ENCODE results near the gene GIMAP7. TPM values are rescaled to one million over a fixed set of nuclear protein-coding genes. Genes with fewer than 3 reads are reported as not detected.
"Not testable (repeated sequence)": the region's sequence is repeated elsewhere in the genome, so short reads cannot be mapped to it uniquely, and the experiment has no call there.

GIMAP7 gene
- total RNA-seq = 10 to 100 TPM; 32.2 to 79.9 TPM

DNA sequence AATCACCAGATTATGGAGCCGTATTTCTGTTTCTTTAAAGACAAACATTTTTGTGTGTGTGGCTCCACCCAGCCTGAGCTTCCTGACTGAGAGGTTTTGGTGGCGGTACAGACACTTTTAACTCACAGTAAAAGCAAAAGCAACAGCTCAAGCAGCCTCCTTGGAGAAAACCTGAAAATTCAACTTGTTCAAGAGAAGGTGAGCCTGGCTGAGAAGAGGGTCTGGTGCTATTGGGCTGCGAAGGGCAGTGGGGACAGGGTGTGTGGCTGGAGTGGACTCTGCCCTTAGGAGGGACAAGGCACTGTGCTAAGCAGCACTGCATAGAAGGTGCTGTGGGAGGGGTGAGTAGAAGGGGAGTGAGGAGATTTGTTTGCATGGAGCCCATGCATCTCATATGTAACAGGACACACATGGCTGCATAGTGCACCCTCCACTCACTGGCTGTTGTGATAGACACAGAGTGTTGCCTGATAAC, at the start of gene GIMAP7:
Gene GIMAP7, plus strand, starts transcription at position 125 of the 475 bp plus-strand sequence. CDS start 5,103 bp downstream, outside the sequence.
- peak; percentile 77 to 83 for ATAC-seq
- peaks cover 0 to 11% of the 10 kb centered on the region in 2 donors for H3K9me3 Mint-ChIP-seq
- peak; percentile 52 to 63 for DNase-seq (ENCODE audit: low spot score in 2 of 2)
- peaks cover 23 to 52% of the 10 kb centered on the region in 2 donors for H3K36me3 Mint-ChIP-seq
- peak within 1 kb of the TSS; percentile 87 to 96 for H3K27ac Mint-ChIP-seq

- Mint-ChIP-seq H3K36me3 (peaks cover 50 to 72% of the 10 kb centered on the region in 2 donors), H3K27ac (peak overlapping the region in 1 of 2 donors; percentile 55), H3K9me3 (peaks cover 21 to 27% of the 10 kb centered on the region in 2 donors)
- ATAC-seq (no peak), DNase-seq (ENCODE audit: low spot score in 2 of 2) (no peak)
These were observed 49.7 kb upstream of the GIMAP7 start for GRCh38 chr7:150464962-150465361.

GRCh38 chr7:150465414-150465813, 49.3 kb upstream of the GIMAP7 start:
- DNase-seq (ENCODE audit: low spot score in 2 of 2) = no peak
- H3K9me3 Mint-ChIP-seq = peaks cover 21 to 24% of the 10 kb centered on the region in 2 donors
- H3K36me3 Mint-ChIP-seq = peaks cover 47 to 67% of the 10 kb centered on the region in 2 donors
- no peak for ATAC-seq
- peak overlapping the region in 1 of 2 donors; percentile 55 for H3K27ac Mint-ChIP-seq

DNA sequence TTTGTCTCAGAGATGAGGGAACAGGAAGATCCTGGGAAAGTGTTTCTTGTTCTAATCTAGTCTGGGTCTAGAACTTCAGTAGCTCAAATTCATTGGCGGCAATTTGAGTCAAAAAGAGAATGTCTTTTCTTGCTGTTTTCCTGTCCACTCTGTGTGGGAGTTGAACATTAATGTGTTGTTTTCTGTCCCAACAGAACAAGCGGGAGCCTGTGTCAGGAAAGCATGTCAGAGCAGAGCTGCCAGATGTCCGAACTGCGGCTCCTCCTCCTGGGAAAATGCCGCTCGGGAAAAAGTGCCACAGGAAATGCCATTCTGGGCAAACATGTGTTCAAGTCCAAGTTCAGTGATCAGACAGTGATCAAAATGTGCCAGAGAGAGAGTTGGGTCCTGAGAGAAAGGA, 48.2 kb upstream of the GIMAP7 start:
- peaks cover 19 to 21% of the 10 kb centered on the region in 2 donors for H3K9me3 Mint-ChIP-seq
- peak overlapping the region in 1 of 2 donors; percentile 56 for H3K27ac Mint-ChIP-seq
- ATAC-seq = no peak
- DNase-seq (ENCODE audit: low spot score in 2 of 2) = no peak
- peaks cover 40 to 57% of the 10 kb centered on the region in 2 donors for H3K36me3 Mint-ChIP-seq

DNA sequence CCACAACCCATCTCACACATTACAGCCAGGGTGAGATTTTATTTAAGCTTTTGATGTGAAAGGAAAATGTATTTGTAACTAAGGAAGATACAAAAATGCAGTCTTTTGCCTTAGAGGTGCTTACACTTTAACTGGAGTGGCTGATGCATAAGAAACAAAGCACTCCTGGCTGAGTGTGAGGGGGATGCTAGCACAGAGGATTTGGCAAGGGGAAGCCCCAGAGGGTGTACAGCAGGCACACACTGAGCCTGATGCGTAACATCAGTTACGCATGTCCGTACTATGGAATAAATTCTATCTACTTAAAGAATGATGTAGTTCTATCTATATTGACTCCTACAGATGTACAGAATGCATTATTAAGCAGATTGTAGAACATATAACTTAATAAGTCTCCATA, 46.4 kb upstream of the GIMAP7 start:
- H3K27ac Mint-ChIP-seq = peak overlapping the region; percentile 81 to 85
- ATAC-seq (peak; percentile 58 to 81), DNase-seq (ENCODE audit: low spot score in 2 of 2) (no peak)
- H3K9me3 Mint-ChIP-seq = peaks cover 4 to 5% of the 10 kb centered on the region in 2 donors
- H3K36me3 Mint-ChIP-seq = peaks cover 23 to 43% of the 10 kb centered on the region in 2 donors

DNA sequence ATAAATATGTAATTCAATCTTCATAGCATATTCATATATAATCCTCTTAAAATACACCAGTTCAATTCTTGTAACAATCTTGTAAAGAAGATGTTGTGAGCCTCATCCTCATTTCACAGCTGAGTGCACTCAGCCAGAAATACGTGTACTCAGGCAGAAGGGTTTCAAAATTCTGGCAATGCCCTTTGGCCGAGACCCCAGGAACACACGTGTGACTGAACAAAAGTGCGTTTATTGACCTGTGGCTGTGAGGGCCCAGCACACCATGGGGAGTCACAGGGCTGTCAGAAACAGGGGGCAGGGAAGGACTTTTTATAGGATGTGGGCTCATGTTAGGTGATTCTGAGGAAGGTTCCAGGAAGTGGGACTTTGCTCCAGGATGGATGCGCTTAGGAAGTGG, 42.8 kb upstream of the GIMAP7 start:
- Mint-ChIP-seq H3K27ac (peak overlapping the region; percentile 21 to 32), H3K9me3 (peaks cover 5 to 11% of the 10 kb centered on the region in 2 donors), H3K36me3 (peaks cover 42 to 56% of the 10 kb centered on the region in 2 donors)
- no peak for ATAC-seq
- DNase-seq (ENCODE audit: low spot score in 2 of 2) = no peak

- H3K36me3 Mint-ChIP-seq = peaks cover 48 to 62% of the 10 kb centered on the region in 2 donors
- DNase-seq (ENCODE audit: low spot score in 2 of 2) = no peak
- peak overlapping the region in 1 of 2 donors; percentile 31 for H3K27ac Mint-ChIP-seq
- ATAC-seq = no peak
- H3K9me3 Mint-ChIP-seq = peaks cover 5 to 11% of the 10 kb centered on the region in 2 donors
These were observed 40.8 kb upstream of the GIMAP7 start for GRCh38 chr7:150473902-150474301.

- DNase-seq (ENCODE audit: low spot score in 2 of 2) = no peak
- peaks cover 5 to 11% of the 10 kb centered on the region in 2 donors for H3K9me3 Mint-ChIP-seq
- peaks cover 49 to 59% of the 10 kb centered on the region in 2 donors for H3K36me3 Mint-ChIP-seq
- H3K27ac Mint-ChIP-seq = peak overlapping the region; percentile 89 to 96
- ATAC-seq = peak; percentile 38 to 53
These were observed 38.4 kb upstream of the GIMAP7 start for GRCh38 chr7:150476285-150476684.

- ATAC-seq (no peak), DNase-seq (ENCODE audit: low spot score in 2 of 2) (no peak)
- Mint-ChIP-seq H3K36me3 (peaks cover 56 to 63% of the 10 kb centered on the region in 2 donors), H3K27ac (peak overlapping the region; percentile 89 to 96), H3K9me3 (peaks cover 5 to 11% of the 10 kb centered on the region in 2 donors)
These were observed 37.6 kb upstream of the GIMAP7 start for GRCh38 chr7:150476819-150477631.

DNA sequence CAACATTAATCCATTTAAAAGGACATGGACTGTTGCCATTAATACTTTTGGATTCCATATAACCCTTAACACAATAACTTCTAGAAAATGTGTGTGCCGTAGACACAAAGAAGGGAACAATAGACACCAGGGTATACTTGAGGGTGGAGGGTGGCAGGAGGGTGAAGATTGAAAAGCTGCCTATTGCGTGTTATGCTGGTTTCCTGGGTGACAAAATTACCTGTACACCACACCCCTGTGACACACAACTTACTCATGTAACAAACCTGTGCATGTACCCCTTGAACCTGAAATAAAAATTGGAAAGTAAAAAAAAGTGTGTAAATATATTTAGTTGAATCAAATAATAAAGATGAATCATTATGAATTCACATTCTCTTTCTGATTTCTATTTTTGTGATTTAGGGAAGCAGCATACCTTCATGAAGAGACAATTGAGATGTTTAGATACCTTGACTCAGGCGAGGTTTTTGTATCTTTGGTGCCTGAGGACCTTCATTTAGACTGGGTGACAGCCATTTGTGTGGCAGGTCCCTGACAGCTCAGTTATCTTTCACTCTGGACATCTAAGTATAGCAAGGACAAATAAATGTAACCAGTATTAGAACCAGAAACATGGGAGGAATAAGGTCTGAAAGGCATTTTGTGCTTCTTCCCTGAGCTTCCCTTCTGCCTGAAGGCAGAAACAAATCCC, 35.5 kb upstream of the GIMAP7 start:
- Mint-ChIP-seq H3K27ac (peak overlapping the region; percentile 89 to 97), H3K9me3 (peaks cover 11% of the 10 kb centered on the region in 2 donors), H3K36me3 (peaks cover 56 to 60% of the 10 kb centered on the region in 2 donors)
- DNase-seq (ENCODE audit: low spot score in 2 of 2) (no peak), ATAC-seq (peak; percentile 63 to 68)

DNA sequence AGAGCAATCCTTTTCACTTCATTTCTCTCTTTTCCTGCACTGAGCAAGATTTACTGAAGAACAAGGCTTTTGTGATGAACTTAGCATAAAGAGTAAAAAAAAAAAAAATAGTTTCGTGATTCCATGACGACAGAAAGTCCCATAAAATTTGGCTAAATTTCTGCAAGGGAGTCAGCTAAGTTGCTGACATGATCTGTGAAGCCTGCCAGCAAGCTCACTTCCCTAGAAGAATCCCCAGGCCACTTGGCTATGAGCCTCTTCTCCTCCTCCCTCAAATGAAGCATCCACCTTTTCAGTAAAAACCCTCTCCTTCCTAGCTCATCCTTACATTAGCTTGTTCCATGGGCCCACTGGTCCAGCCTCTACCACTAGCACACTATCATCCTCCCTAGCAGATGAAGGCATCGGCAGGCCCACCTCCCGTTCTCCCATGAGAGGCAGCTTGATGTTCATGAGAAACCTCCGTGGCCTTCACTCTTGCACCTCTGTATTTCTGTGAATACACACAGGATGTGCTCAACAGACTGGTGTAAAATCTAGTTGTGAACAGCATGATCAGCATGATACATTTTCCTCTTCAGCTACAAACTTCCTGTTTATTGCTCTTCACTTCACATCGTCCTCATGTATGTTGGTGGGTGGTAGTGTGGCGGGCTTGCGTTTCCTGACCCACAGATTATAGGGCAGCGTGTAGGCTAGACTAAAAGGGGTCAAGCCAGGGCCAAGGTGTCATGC, 33.3 kb upstream of the GIMAP7 start:
- Mint-ChIP-seq H3K36me3 (peaks cover 40 to 42% of the 10 kb centered on the region in 2 donors), H3K9me3 (peaks cover 4 to 10% of the 10 kb centered on the region in 2 donors), H3K27ac (peak overlapping the region; percentile 89 to 99)
- ATAC-seq = peak; percentile 50 to 54
- peak in 1 of 2 donors; percentile 40 for DNase-seq (ENCODE audit: low spot score in 2 of 2)

GRCh38 chr7:150481922-150482321, 32.8 kb upstream of the GIMAP7 start:
- DNase-seq (ENCODE audit: low spot score in 2 of 2) (no peak), ATAC-seq (no peak)
- Mint-ChIP-seq H3K27ac (peak overlapping the region; percentile 89 to 99), H3K9me3 (peaks cover 0 to 9% of the 10 kb centered on the region in 2 donors), H3K36me3 (peaks cover 36 to 37% of the 10 kb centered on the region in 2 donors)

GRCh38 chr7:150483514-150483913, 31.2 kb upstream of the GIMAP7 start:
- not testable (repeated sequence) for H3K9me3 Mint-ChIP-seq; ATAC-seq; DNase-seq (ENCODE audit: low spot score in 2 of 2)
- Mint-ChIP-seq H3K27ac (peak overlapping the region; percentile 89 to 99), H3K36me3 (peaks cover 23% of the 10 kb centered on the region in 2 donors)

- Mint-ChIP-seq H3K36me3 (peaks cover 19% of the 10 kb centered on the region in 2 donors), H3K27ac (peak overlapping the region; percentile 89 to 99)
- DNase-seq (ENCODE audit: low spot score in 2 of 2); H3K9me3 Mint-ChIP-seq: not testable (repeated sequence)
- ATAC-seq = peak; percentile 52 to 71
These were observed 30.6 kb upstream of the GIMAP7 start for GRCh38 chr7:150484071-150484470.

- ATAC-seq = no peak
- DNase-seq (ENCODE audit: low spot score in 2 of 2) = no peak
- Mint-ChIP-seq H3K36me3 (peaks cover 11 to 27% of the 10 kb centered on the region in 2 donors), H3K27ac (no peak overlapping the region), H3K9me3 (peaks cover 0 to 5% of the 10 kb centered on the region in 2 donors)
These were observed 27.0 kb upstream of the GIMAP7 start for GRCh38 chr7:150487625-150488024.

- H3K9me3 Mint-ChIP-seq = peaks cover 0 to 2% of the 10 kb centered on the region in 2 donors
- no peak for ATAC-seq
- no peak overlapping the region for H3K27ac Mint-ChIP-seq
- no peak for DNase-seq (ENCODE audit: low spot score in 2 of 2)
- H3K36me3 Mint-ChIP-seq = peaks cover 0 to 35% of the 10 kb centered on the region in 2 donors
These were observed 24.9 kb upstream of the GIMAP7 start for GRCh38 chr7:150489782-150490181.

All from activated naive CD4-positive, alpha-beta T cell treated with anti-CD3 and anti-CD28 coated beads, Interleukin-2, amount 50 U/mL, for 72 hours (primary cell).